Measurements from ENCODE around the gene HTR3E.
A peak's percentile ranks its signal among the peaks of the same experiment; 100 is the strongest.
"Not testable (repeated sequence)": the region's sequence is repeated elsewhere in the genome, so short reads cannot be mapped to it uniquely, and the experiment has no call there.

Gene HTR3E

GRCh38 chr3:184116017-184116416, 19.2 kb downstream of the HTR3E start:
- no peak for DNase-seq

- no peak for DNase-seq
These were observed 20.8 kb downstream of the HTR3E start for GRCh38 chr3:184117636-184118035.

- not testable (repeated sequence) for DNase-seq
These were observed 24.2 kb downstream of the HTR3E start for GRCh38 chr3:184121031-184121430.

GRCh38 chr3:184126006-184126405, 29.1 kb downstream of the HTR3E start:
- DNase-seq = no peak

GRCh38 chr3:184129012-184129411, 32.1 kb downstream of the HTR3E start:
- DNase-seq = peak; percentile 25

- DNase-seq = no peak
These were observed 36.1 kb downstream of the HTR3E start for GRCh38 chr3:184132945-184133344.

- peak; percentile 68 for DNase-seq
These were observed 37.2 kb downstream of the HTR3E start for GRCh38 chr3:184133840-184134745.

- DNase-seq = no peak
These were observed 37.9 kb downstream of the HTR3E start for GRCh38 chr3:184134746-184135148.

GRCh38 chr3:184135149-184135910, 38.5 kb downstream of the HTR3E start, which contains the start of gene EIF2B5:
Gene EIF2B5 (plus strand): TSS chr3:184135358. CDS start chr3:184135386, 28 bp downstream.
- DNase-seq = peak; percentile 94

GRCh38 chr3:184135911-184136260, 39.0 kb downstream of the HTR3E start:
- DNase-seq = no peak

- DNase-seq = no peak
These were observed 43.6 kb downstream of the HTR3E start for GRCh38 chr3:184140436-184140835.

- DNase-seq = no peak
These were observed 45.3 kb downstream of the HTR3E start for GRCh38 chr3:184142199-184142598.

- no peak for DNase-seq
These were observed 46.5 kb downstream of the HTR3E start for GRCh38 chr3:184143327-184143726.

GRCh38 chr3:184144505-184144904, 47.6 kb downstream of the HTR3E start:
- DNase-seq = no peak

GRCh38 chr3:184145111-184145524, 48.3 kb downstream of the HTR3E start:
- DNase-seq = peak; percentile 22

GRCh38 chr3:184145751-184146270, 48.9 kb downstream of the HTR3E start:
- no peak for DNase-seq

GRCh38 chr3:184148076-184148475, 51.2 kb downstream of the HTR3E start:
- no peak for DNase-seq

GRCh38 chr3:184149123-184149522, 52.3 kb downstream of the HTR3E start:
- DNase-seq = no peak

- not testable (repeated sequence) for DNase-seq
These were observed 52.9 kb downstream of the HTR3E start for GRCh38 chr3:184149770-184150169.

GRCh38 chr3:184154885-184155643, 58.2 kb downstream of the HTR3E start, which contains the start of gene DVL3:
Gene DVL3 (plus strand): TSS chr3:184155377. CDS start chr3:184155636, 259 bp downstream.
- DNase-seq = peak; percentile 42

GRCh38 chr3:184155644-184156521, 59.0 kb downstream of the HTR3E start:
- peak; percentile 41 for DNase-seq

GRCh38 chr3:184156522-184156955, 59.7 kb downstream of the HTR3E start:
- DNase-seq = no peak
